HEK293 (cell line): ENCODE measurements around the gene ELMO1.

Source experiments
- CTCF ChIA-PET: fragments of 350-600 bp; formaldehyde crosslinking; extraction: SDS; loops from one replicate; lab custom pipeline; 2021; ENCODE audit warnings: antibody characterized with exemption; lab: Yijun Ruan, JAX
- POLR2A ChIA-PET: fragments of 300-600 bp; formaldehyde crosslinking; extraction: SDS; loops from one replicate; lab custom pipeline; 2020; ENCODE audit warnings: antibody characterized with exemption, inconsistent platforms; lab: Yijun Ruan, JAX
- H3K27ac ChIP-seq: fragments of 200-500 bp; sonication (Bioruptor generic); 2 replicates; pipeline ENCODE4 v1.5.1; 2014; ENCODE audit warnings: low read depth, low read length, control low read depth, inconsistent platforms; ENCODE audit errors: extremely low read depth
- H3K36me3 ChIP-seq, 2 experiments: fragments of 200-500 bp in 1 of 2; sonication (Bioruptor generic) in 1 of 2; 1 replicate in 1 of 2; 2 replicates in 1 of 2; pipeline ENCODE4 v1.5.1; 2014 to 2017; ENCODE audit warnings: inconsistent platforms in 2 of 2, low read length in 2 of 2; ENCODE audit not compliant: control insufficient read depth in 2 of 2, insufficient read depth in 1 of 2
- H3K4me1 ChIP-seq: fragments of 200-500 bp; sonication (Bioruptor generic); 2 replicates; pipeline ENCODE4 v1.5.1; 2014; ENCODE audit warnings: mild to moderate bottlenecking, low read length, inconsistent platforms; ENCODE audit not compliant: control insufficient read depth, insufficient read depth
- H3K4me3 ChIP-seq: 2 replicates; pipeline ENCODE4 v1.5.1; 2011; ENCODE audit warnings: low read depth, mild to moderate bottlenecking, control low read depth, low read length, moderate library complexity
- H3K9me3 ChIP-seq: fragments of 200-500 bp; sonication (Bioruptor generic); 2 replicates; pipeline ENCODE4 v1.5.1; 2014; ENCODE audit warnings: low read depth, low read length, inconsistent platforms; ENCODE audit not compliant: control insufficient read depth, insufficient read depth
- GLI4 ChIP-seq: fragments of 450-650 bp; formaldehyde crosslinking; IDR thresholded peaks from 2 replicates; pipeline ENCODE4 v1.5.1; 2016; ENCODE audit warnings: missing biosample characterization, missing genetic modification characterization
- GLIS1 ChIP-seq: fragments of 450-650 bp; formaldehyde crosslinking; IDR thresholded peaks from 2 replicates; pipeline ENCODE4 v1.5.1; 2016; ENCODE audit warnings: missing biosample characterization, missing genetic modification characterization
- HOXA7 ChIP-seq: sonication (generic); formaldehyde crosslinking; IDR thresholded peaks from 2 replicates; pipeline ENCODE4 v1.8.1; 2022; ENCODE audit warnings: missing genetic modification reagents, borderline replicate concordance
- KLF17 ChIP-seq: fragments of 450-650 bp; formaldehyde crosslinking; IDR thresholded peaks from 2 replicates; pipeline ENCODE4 v1.5.1; 2016; ENCODE audit warnings: missing biosample characterization, missing genetic modification characterization
- MEIS1 ChIP-seq: sonication (generic); formaldehyde crosslinking; IDR thresholded peaks from 2 replicates; pipeline ENCODE4 v1.8.1; 2022; ENCODE audit warnings: missing genetic modification reagents, mild to moderate bottlenecking, borderline replicate concordance
- PRDM1 ChIP-seq: fragments of 450-650 bp; formaldehyde crosslinking; IDR thresholded peaks from 2 replicates; pipeline ENCODE4; 2016; ENCODE audit warnings: missing biosample characterization, missing genetic modification characterization
- SP3 ChIP-seq: fragments of 450-650 bp; formaldehyde crosslinking; IDR thresholded peaks from 2 replicates; pipeline ENCODE4 v1.5.1; 2016; ENCODE audit warnings: missing biosample characterization, missing genetic modification characterization
- TCF7L2 ChIP-seq: IDR thresholded peaks from 2 replicates; pipeline ENCODE4 v1.6.1; 2011; ENCODE audit warnings: low read depth, mild to moderate bottlenecking, inconsistent platforms, low read length, moderate library complexity, borderline replicate concordance
- ZBTB48 ChIP-seq: fragments of 450-650 bp; formaldehyde crosslinking; IDR thresholded peaks from 2 replicates; pipeline ENCODE4 v1.5.1; 2016; ENCODE audit warnings: missing biosample characterization, missing genetic modification characterization
- ZBTB8A ChIP-seq: fragments of 450-650 bp; formaldehyde crosslinking; IDR thresholded peaks from 2 replicates; pipeline ENCODE4 v1.5.1; 2016; ENCODE audit warnings: missing biosample characterization, missing genetic modification characterization
- ZNF112 ChIP-seq: fragments of 450-650 bp; formaldehyde crosslinking; IDR thresholded peaks from 2 replicates; pipeline ENCODE4 v1.5.0; 2017; ENCODE audit warnings: missing biosample characterization, missing genetic modification characterization
- ZNF175 ChIP-seq: fragments of 450-650 bp; formaldehyde crosslinking; IDR thresholded peaks from 2 replicates; pipeline ENCODE4 v1.5.1; 2016; ENCODE audit warnings: missing biosample characterization, missing genetic modification characterization
- ZNF202 ChIP-seq: fragments of 450-650 bp; formaldehyde crosslinking; IDR thresholded peaks from 2 replicates; pipeline ENCODE4 v1.5.1; 2016; ENCODE audit warnings: missing biosample characterization, missing genetic modification characterization, borderline replicate concordance
- ZNF223 ChIP-seq: fragments of 450-650 bp; formaldehyde crosslinking; IDR thresholded peaks from 2 replicates; pipeline ENCODE4 v1.5.1; 2016; ENCODE audit warnings: missing biosample characterization, missing genetic modification characterization
- ZNF24 ChIP-seq: fragments of 450-650 bp; formaldehyde crosslinking; IDR thresholded peaks from 2 replicates; pipeline ENCODE4 v1.5.1; 2016; ENCODE audit warnings: missing biosample characterization, missing genetic modification characterization
- ZNF266 ChIP-seq: fragments of 450-650 bp; formaldehyde crosslinking; IDR thresholded peaks from 2 replicates; pipeline ENCODE4 v1.5.1; 2016; ENCODE audit warnings: missing biosample characterization, missing genetic modification characterization, low read depth
- ZNF354C ChIP-seq: fragments of 450-650 bp; formaldehyde crosslinking; IDR thresholded peaks from 2 replicates; pipeline ENCODE4 v1.5.1; 2016; ENCODE audit warnings: missing biosample characterization, missing genetic modification characterization, low read depth, borderline replicate concordance
- ZNF394 ChIP-seq: fragments of 450-650 bp; formaldehyde crosslinking; IDR thresholded peaks from 2 replicates; pipeline ENCODE4 v1.5.1; 2016; ENCODE audit warnings: missing biosample characterization, missing genetic modification characterization, mild to moderate bottlenecking, moderate library complexity, borderline replicate concordance
- ZNF426 ChIP-seq: fragments of 450-650 bp; formaldehyde crosslinking; IDR thresholded peaks from 2 replicates; pipeline ENCODE4 v1.5.1; 2017; ENCODE audit warnings: missing biosample characterization, missing genetic modification characterization, mild to moderate bottlenecking, inconsistent platforms, moderate library complexity
- ZNF48 ChIP-seq: fragments of 450-650 bp; formaldehyde crosslinking; IDR thresholded peaks from 2 replicates; pipeline ENCODE4 v1.5.1; 2016; ENCODE audit warnings: missing biosample characterization, missing genetic modification characterization
- ZNF610 ChIP-seq: fragments of 450-650 bp; formaldehyde crosslinking; IDR thresholded peaks from 2 replicates; pipeline ENCODE4 v1.5.1; 2016; ENCODE audit warnings: missing biosample characterization, missing genetic modification characterization, borderline replicate concordance
- ZNF624 ChIP-seq: fragments of 450-650 bp; formaldehyde crosslinking; IDR thresholded peaks from 2 replicates; pipeline ENCODE4 v1.5.1; 2017; ENCODE audit warnings: missing biosample characterization, missing genetic modification characterization
- ZNF707 ChIP-seq: fragments of 450-650 bp; formaldehyde crosslinking; IDR thresholded peaks from 2 replicates; pipeline ENCODE4 v1.5.1; 2016; ENCODE audit warnings: missing biosample characterization, missing genetic modification characterization
- ZNF791 ChIP-seq: fragments of 450-650 bp; formaldehyde crosslinking; IDR thresholded peaks from 2 replicates; pipeline ENCODE4 v1.5.1; 2016; ENCODE audit warnings: missing biosample characterization, missing genetic modification characterization
- ZNF837 ChIP-seq: fragments of 450-650 bp; formaldehyde crosslinking; IDR thresholded peaks from 2 replicates; pipeline ENCODE4 v1.5.1; 2016; ENCODE audit warnings: missing biosample characterization, missing genetic modification characterization
- ZSCAN30 ChIP-seq: fragments of 450-650 bp; IDR thresholded peaks from 2 replicates; pipeline ENCODE4 v1.5.1; 2018; ENCODE audit warnings: missing biosample characterization, mild to moderate bottlenecking, missing genetic modification characterization, moderate library complexity

ELMO1 gene

GRCh38 chr7:37414352-37414983 lies 34.2 kb downstream of the ELMO1 start (continued):
- no peak for TF ChIP-seq ZNF24 (tag by site-specific recombination)
- TF ChIP-seq ZNF426 (tag by site-specific recombination) = no peak
- TF ChIP-seq ZNF48 (tag by site-specific recombination) = no peak
- no peak for TF ChIP-seq ZNF223 (tag by site-specific recombination)
- TF ChIP-seq ZNF610 (tag by site-specific recombination) = no peak
- no peak for TF ChIP-seq ZNF354C (tag by site-specific recombination)
- TF ChIP-seq SP3 (tag by site-specific recombination) = no peak
- TF ChIP-seq MEIS1 (CRISPR knock-in tag) = no peak

GRCh38 chr7:37411444-37412034 lies 37.1 kb downstream of the ELMO1 start:
- H3K4me3 ChIP-seq = no peak overlapping the region
- ChIA-PET CTCF (no interaction called here), POLR2A (no interaction called here)
- H3K9me3 ChIP-seq = no peaks in the 10 kb centered on the region
- TF ChIP-seq ZNF791 (tag by site-specific recombination) (no peak), ZBTB48 (tag by site-specific recombination) (no peak), MEIS1 (CRISPR knock-in tag) (no peak), GLI4 (tag by site-specific recombination) (no peak), SP3 (tag by site-specific recombination) (no peak), ZNF223 (tag by site-specific recombination) (no peak), ZNF624 (no peak), ZNF394 (tag by site-specific recombination) (no peak), ZNF112 (no peak), ZNF837 (tag by site-specific recombination) (no peak), ZNF175 (tag by site-specific recombination) (no peak), GLIS1 (tag by site-specific recombination) (no peak), ZNF202 (no peak), HOXA7 (CRISPR knock-in tag) (no peak), ZSCAN30 (no peak), KLF17 (tag by site-specific recombination) (no peak), ZBTB8A (no peak), ZNF266 (tag by site-specific recombination) (no peak)
- no peak overlapping the region for H3K27ac ChIP-seq
- no peaks in the 10 kb centered on the region for H3K36me3 ChIP-seq
- H3K4me1 ChIP-seq = no peaks in the 10 kb centered on the region

GRCh38 chr7:37410305-37411229 lies 38.1 kb downstream of the ELMO1 start:
- CTCF ChIA-PET = no interaction called here
- H3K27ac ChIP-seq = no peak overlapping the region
- POLR2A ChIA-PET = no interaction called here
- H3K36me3 ChIP-seq = no peaks in the 10 kb centered on the region
- TF ChIP-seq PRDM1 (tag by site-specific recombination) (peak; percentile 36; the same call in 1 of the 2 replicates), ZNF707 (tag by site-specific recombination) (no peak), TCF7L2 (no peak)
- no peak overlapping the region for H3K4me3 ChIP-seq
- H3K4me1 ChIP-seq = no peaks in the 10 kb centered on the region
- no peaks in the 10 kb centered on the region for H3K9me3 ChIP-seq
